ENCODE measurements around the gene FER. TPM values are rescaled to one million over a fixed set of nuclear protein-coding genes. Genes with fewer than 3 reads are reported as not detected.

The FER gene
- total RNA-seq, 1 experiment from 2014 or later, result 22.1 TPM

DNA sequence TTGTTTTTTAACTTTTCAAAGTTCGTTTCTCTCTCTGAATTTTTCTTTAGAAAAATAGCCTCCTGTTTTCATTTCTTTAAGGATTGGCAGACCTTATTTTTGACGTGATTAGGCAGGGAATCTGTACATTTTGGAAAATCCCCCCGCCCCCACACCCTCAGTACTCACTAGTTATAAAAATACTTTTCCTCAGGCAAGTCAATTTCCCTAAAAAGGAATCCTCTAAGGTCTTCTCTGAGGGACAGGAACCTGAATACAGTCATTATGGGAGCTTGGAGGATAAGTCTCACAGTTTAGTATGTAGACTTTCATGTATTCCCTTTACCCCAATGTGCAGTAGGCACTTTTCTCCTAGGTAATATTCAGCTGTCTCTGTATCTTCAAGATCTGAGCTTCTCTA lies 3.9 kb upstream of the FER start:
- TF ChIP-seq, protein P1, sequence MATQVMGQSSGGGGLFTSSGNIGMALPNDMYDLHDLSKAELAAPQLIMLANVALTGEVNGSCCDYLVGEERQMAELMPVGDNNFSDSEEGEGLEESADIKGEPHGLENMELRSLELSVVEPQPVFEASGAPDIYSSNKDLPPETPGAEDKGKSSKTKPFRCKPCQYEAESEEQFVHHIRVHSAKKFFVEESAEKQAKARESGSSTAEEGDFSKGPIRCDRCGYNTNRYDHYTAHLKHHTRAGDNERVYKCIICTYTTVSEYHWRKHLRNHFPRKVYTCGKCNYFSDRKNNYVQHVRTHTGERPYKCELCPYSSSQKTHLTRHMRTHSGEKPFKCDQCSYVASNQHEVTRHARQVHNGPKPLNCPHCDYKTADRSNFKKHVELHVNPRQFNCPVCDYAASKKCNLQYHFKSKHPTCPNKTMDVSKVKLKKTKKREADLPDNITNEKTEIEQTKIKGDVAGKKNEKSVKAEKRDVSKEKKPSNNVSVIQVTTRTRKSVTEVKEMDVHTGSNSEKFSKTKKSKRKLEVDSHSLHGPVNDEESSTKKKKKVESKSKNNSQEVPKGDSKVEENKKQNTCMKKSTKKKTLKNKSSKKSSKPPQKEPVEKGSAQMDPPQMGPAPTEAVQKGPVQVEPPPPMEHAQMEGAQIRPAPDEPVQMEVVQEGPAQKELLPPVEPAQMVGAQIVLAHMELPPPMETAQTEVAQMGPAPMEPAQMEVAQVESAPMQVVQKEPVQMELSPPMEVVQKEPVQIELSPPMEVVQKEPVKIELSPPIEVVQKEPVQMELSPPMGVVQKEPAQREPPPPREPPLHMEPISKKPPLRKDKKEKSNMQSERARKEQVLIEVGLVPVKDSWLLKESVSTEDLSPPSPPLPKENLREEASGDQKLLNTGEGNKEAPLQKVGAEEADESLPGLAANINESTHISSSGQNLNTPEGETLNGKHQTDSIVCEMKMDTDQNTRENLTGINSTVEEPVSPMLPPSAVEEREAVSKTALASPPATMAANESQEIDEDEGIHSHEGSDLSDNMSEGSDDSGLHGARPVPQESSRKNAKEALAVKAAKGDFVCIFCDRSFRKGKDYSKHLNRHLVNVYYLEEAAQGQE (IDR thresholded peaks at IDR 0.05; ENCODE audit: insufficient read depth in 1 of 2, low read depth in 2 of 2, low read length in 1 of 2), result no peak
- TF ChIP-seq TCF7L2 (IDR thresholded peaks at IDR 0.05; ENCODE audit: low read depth, low read length), result no peak
- TF ChIP-seq SIN3A (IDR thresholded peaks at IDR 0.05; ENCODE audit: borderline replicate concordance, insufficient read depth, low read depth, low read length), result no peak
- TF ChIP-seq, protein P2, sequence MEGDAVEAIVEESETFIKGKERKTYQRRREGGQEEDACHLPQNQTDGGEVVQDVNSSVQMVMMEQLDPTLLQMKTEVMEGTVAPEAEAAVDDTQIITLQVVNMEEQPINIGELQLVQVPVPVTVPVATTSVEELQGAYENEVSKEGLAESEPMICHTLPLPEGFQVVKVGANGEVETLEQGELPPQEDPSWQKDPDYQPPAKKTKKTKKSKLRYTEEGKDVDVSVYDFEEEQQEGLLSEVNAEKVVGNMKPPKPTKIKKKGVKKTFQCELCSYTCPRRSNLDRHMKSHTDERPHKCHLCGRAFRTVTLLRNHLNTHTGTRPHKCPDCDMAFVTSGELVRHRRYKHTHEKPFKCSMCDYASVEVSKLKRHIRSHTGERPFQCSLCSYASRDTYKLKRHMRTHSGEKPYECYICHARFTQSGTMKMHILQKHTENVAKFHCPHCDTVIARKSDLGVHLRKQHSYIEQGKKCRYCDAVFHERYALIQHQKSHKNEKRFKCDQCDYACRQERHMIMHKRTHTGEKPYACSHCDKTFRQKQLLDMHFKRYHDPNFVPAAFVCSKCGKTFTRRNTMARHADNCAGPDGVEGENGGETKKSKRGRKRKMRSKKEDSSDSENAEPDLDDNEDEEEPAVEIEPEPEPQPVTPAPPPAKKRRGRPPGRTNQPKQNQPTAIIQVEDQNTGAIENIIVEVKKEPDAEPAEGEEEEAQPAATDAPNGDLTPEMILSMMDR (IDR thresholded peaks at IDR 0.05), result no peak
- no peak for TF ChIP-seq POLR2AphosphoS5 (IDR thresholded peaks at IDR 0.05; ENCODE audit: low read depth, low read length)
- BruUV-seq (replicated peaks), result no TSS peak
- POLR2A ChIA-PET, result no interaction called here
- H3K9me3 ChIP-seq (ENCODE audit: control insufficient read depth, insufficient read depth, low read depth, low read length), result no peaks in the 10 kb centered on the region
- no peak for DNase-seq (ENCODE audit: low read depth, low spot score)
- in situ Hi-C loops (cut with HindIII; ENCODE audit: low pct_unique_long_range_greater_than_20kb, low sequenced_read_pairs), result no loop called here
- peaks cover 10% of the 10 kb centered on the region for H3K4me1 ChIP-seq (ENCODE audit: control insufficient read depth, insufficient read depth, low read length)
- no peaks in the 10 kb centered on the region for H3K27me3 ChIP-seq (ENCODE audit: control insufficient read depth, insufficient read depth, low read length)
- no peak overlapping the region for H3K27ac ChIP-seq (ENCODE audit: low read length)
- H3K4me3 ChIP-seq (ENCODE audit: low read depth in 2 of 2, low read length in 2 of 2), result no peak overlapping the region
- no peak for ATAC-seq
- intact Hi-C loops (cut with micrococcal nuclease; ENCODE audit: unreplicated experiment), result no loop called here
- no peaks in the 10 kb centered on the region; the same call in 1 of the 2 replicates for H3K36me3 ChIP-seq (ENCODE audit: control insufficient read depth, insufficient read depth, low read length)
- CTCF ChIA-PET, result interaction anchor here (0.5 kb wide), 1 partner anchor 12 kb away, joined by 3 read pairs; no protein-coding TSS in a partner anchor

DNA sequence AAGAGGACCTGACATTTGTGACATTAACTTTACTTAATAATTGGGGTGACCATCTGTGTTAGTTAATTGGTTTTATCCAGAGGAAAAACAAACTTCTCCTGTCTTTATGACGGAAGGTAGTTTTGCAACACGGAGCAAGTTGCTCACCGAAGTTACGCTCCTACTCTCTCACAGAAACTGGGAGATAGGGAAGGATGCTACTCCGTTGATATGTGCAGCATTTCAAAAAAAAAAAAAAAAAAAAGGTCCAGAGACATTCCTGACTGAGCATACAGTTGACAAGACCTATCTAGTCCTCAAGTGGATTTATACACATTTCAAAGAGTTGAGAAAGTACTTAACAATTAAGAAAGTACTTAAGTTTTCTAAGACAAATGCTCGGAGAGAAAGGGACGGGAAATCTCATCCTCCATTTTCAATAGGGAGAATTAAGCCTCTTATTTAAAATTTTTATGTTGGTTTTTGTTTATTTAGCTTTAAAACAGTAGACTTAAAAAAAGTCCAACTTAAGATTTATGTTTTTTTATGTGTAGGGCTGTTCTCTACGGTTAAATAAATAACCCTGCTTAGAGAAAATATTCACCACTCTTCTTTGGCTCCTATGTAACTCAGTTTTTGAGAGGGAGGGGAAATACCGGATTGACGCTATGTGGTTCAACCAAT lies 455 bp upstream of the FER start:
- no peak for DNase-seq (ENCODE audit: low read depth, low spot score)
- POLR2A ChIA-PET, result interaction anchor here (2.5 kb wide), 1 partner anchor 19 kb away, joined by 6 read pairs; no protein-coding TSS in a partner anchor
- H3K4me3 ChIP-seq (ENCODE audit: low read depth in 2 of 2, low read length in 2 of 2), result peak overlapping the region; percentile 93 to 97

More for the DNA sequence above, 455 bp upstream of the FER start:
- in situ Hi-C loops (cut with HindIII; ENCODE audit: low pct_unique_long_range_greater_than_20kb, low sequenced_read_pairs), result no loop called here
- intact Hi-C loops (cut with micrococcal nuclease; ENCODE audit: unreplicated experiment), result loop anchor here (1.0 kb wide), 1 partner anchor 31 kb away; no protein-coding TSS in a partner anchor
- peaks cover 13% of the 10 kb centered on the region for H3K4me1 ChIP-seq (ENCODE audit: control insufficient read depth, insufficient read depth, low read length)
- CTCF ChIA-PET, result interaction anchor here (0.7 kb wide), 1 partner anchor 20 kb away, joined by 9 read pairs; no protein-coding TSS in a partner anchor
- H3K9me3 ChIP-seq (ENCODE audit: control insufficient read depth, insufficient read depth, low read depth, low read length), result no peaks in the 10 kb centered on the region
- no peak for ATAC-seq
- no peaks in the 10 kb centered on the region; the same call in 1 of the 2 replicates for H3K36me3 ChIP-seq (ENCODE audit: control insufficient read depth, insufficient read depth, low read length)
- H3K27me3 ChIP-seq (ENCODE audit: control insufficient read depth, insufficient read depth, low read length), result no peaks in the 10 kb centered on the region
- TSS peak; percentile 92 for BruUV-seq (replicated peaks)
- H3K27ac ChIP-seq (ENCODE audit: low read length), result peak overlapping the region; percentile 99
- no peak for TF ChIP-seq POLR2AphosphoS5 (IDR thresholded peaks at IDR 0.05; ENCODE audit: low read depth, low read length)
- no peak for TF ChIP-seq TCF7L2 (IDR thresholded peaks at IDR 0.05; ENCODE audit: low read depth, low read length)
- TF ChIP-seq, protein P2 (IDR thresholded peaks at IDR 0.05), result no peak
- TF ChIP-seq, protein P1 (IDR thresholded peaks at IDR 0.05; ENCODE audit: insufficient read depth in 1 of 2, low read depth in 2 of 2, low read length in 1 of 2), result no peak
- no peak for TF ChIP-seq SIN3A (IDR thresholded peaks at IDR 0.05; ENCODE audit: borderline replicate concordance, insufficient read depth, low read depth, low read length)

All from Panc1 (cell line).